ENCODE data around the gene EFNA4. TPM values are rescaled to one million over a fixed set of nuclear protein-coding genes. Genes with fewer than 3 reads are reported as not detected.

The EFNA4 gene
- total RNA-seq, 1 experiment from 2014 or later = 14.5 TPM

DNA sequence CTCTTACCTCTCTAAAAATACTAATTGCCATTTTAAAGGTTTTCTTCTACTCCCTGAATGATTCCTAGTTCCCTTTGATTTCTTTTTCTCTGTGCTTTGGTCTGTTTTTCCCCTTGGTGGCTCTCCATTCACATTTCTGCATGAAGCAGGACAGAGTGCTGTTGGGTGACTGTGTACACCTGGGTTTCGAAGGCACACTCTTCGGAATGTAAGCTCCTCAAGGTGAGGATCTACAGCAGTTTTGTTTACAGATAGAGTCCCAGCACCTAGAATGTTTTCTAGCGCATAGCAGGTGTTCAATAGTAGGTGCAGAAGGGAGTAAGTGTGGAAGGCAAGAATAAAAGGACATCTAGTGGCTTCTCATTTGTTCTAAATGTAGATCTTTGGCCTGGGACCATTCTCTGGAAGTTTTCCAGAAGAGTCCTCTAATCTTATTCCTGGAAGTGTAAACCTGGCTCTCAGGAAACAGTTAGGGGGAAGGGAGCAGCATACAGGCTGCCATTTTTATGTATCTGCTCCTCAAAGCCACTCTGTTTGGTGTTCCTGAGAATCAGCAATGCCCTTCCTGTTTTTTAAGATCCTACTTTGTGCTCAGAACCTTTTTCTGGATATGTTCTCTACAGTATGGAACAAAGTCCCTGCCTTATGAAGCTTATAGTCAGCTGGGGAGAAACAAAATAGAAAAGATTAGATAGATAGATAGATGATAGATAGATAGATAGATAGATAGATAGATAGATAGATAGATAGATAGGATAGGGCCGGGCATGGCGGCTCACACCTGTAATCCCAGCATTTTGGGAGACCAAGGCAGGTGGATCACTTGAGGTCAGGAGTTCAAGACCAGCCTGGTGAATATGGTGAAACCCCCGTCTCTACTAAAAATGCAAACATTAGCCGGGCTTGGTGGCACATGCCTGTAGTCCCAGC lies 41.3 kb downstream of the EFNA4 start:
- no peaks in the 10 kb centered on the region for H3K79me2 ChIP-seq (ENCODE audit: low read length)
- no peaks in the 10 kb centered on the region for H4K20me1 ChIP-seq (ENCODE audit: insufficient read depth, low read depth, low read length)
- H3K27ac ChIP-seq (ENCODE audit: low read length) = no peak overlapping the region
- no peak overlapping the region for H3K4me3 ChIP-seq (ENCODE audit: low read length)
- DNase-seq = no peak
- no peaks in the 10 kb centered on the region for H3K9me3 ChIP-seq (ENCODE audit: low read length)
- peaks cover 5% of the 10 kb centered on the region; the same call in 1 of the 2 replicates for H3K4me1 ChIP-seq (ENCODE audit: low read length)
- H3K36me3 ChIP-seq (ENCODE audit: insufficient read depth, low read length) = no peaks in the 10 kb centered on the region
- no peaks in the 10 kb centered on the region for H3K27me3 ChIP-seq (ENCODE audit: low read length)
- H3K4me2 ChIP-seq (ENCODE audit: low read depth, low read length, poor library complexity, severe bottlenecking) = no peak overlapping the region
- no peak overlapping the region for H2AFZ ChIP-seq (ENCODE audit: low read length)
- no peak overlapping the region for H3K9ac ChIP-seq (ENCODE audit: low read length)
- H3K9me2 ChIP-seq (replicated peaks; ENCODE audit: insufficient read depth, low read length) = no peaks in the 10 kb centered on the region

DNA sequence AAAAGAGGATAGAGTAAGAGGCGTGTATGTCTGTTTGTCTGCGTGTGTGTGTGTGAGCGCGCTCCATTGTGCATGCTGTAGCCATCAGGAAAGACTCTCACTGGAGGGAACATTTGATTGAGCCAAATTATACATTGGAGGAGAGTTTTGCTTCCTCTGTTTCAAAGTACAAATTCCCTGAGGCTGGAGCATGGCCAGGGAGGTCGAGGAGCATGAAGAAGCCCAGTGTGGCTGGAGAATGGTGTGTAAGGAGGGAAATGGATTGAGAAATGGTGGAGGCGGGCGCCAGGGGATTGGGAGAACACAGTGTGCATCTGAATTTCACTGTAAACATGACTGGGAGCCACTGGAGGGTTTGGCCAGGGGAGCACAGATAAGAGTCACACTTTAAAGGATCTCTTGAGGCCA lies 42.1 kb downstream of the EFNA4 start:
- Histone ChIP-seq H4K20me1 (ENCODE audit: insufficient read depth, low read depth, low read length) (no peaks in the 10 kb centered on the region), H2AFZ (ENCODE audit: low read length) (no peak overlapping the region), H3K9me3 (ENCODE audit: low read length) (no peaks in the 10 kb centered on the region), H3K79me2 (ENCODE audit: low read length) (no peaks in the 10 kb centered on the region), H3K36me3 (ENCODE audit: insufficient read depth, low read length) (no peaks in the 10 kb centered on the region), H3K4me2 (ENCODE audit: low read depth, low read length, poor library complexity, severe bottlenecking) (no peak overlapping the region), H3K4me1 (ENCODE audit: low read length) (peaks cover 5% of the 10 kb centered on the region; the same call in 1 of the 2 replicates), H3K27me3 (ENCODE audit: low read length) (no peaks in the 10 kb centered on the region), H3K9ac (ENCODE audit: low read length) (no peak overlapping the region), H3K4me3 (ENCODE audit: low read length) (no peak overlapping the region), H3K27ac (ENCODE audit: low read length) (no peak overlapping the region), H3K9me2 (replicated peaks; ENCODE audit: insufficient read depth, low read length) (no peaks in the 10 kb centered on the region)
- DNase-seq = no peak

- H4K20me1 ChIP-seq (ENCODE audit: insufficient read depth, low read depth, low read length) = no peaks in the 10 kb centered on the region
- H3K9me3 ChIP-seq (ENCODE audit: low read length) = no peaks in the 10 kb centered on the region
- no peaks in the 10 kb centered on the region for H3K79me2 ChIP-seq (ENCODE audit: low read length)
- no peak overlapping the region for H3K9ac ChIP-seq (ENCODE audit: low read length)
- no peaks in the 10 kb centered on the region for H3K9me2 ChIP-seq (replicated peaks; ENCODE audit: insufficient read depth, low read length)
- no peak overlapping the region for H3K4me2 ChIP-seq (ENCODE audit: low read depth, low read length, poor library complexity, severe bottlenecking)
- H3K36me3 ChIP-seq (ENCODE audit: insufficient read depth, low read length) = no peaks in the 10 kb centered on the region
- no peaks in the 10 kb centered on the region for H3K27me3 ChIP-seq (ENCODE audit: low read length)
- H3K27ac ChIP-seq (ENCODE audit: low read length) = no peak overlapping the region
- H2AFZ ChIP-seq (ENCODE audit: low read length) = no peak overlapping the region
- peaks cover 5% of the 10 kb centered on the region; the same call in 1 of the 2 replicates for H3K4me1 ChIP-seq (ENCODE audit: low read length)
- no peak overlapping the region for H3K4me3 ChIP-seq (ENCODE audit: low read length)
- no peak for DNase-seq
Measured at GRCh38 chr1:155106862-155107261, 43.3 kb downstream of the EFNA4 start.

- Histone ChIP-seq H3K9me3 (ENCODE audit: low read length) (no peaks in the 10 kb centered on the region), H3K27ac (ENCODE audit: low read length) (no peak overlapping the region), H3K4me3 (ENCODE audit: low read length) (no peak overlapping the region), H3K9ac (ENCODE audit: low read length) (no peak overlapping the region), H3K9me2 (replicated peaks; ENCODE audit: insufficient read depth, low read length) (no peaks in the 10 kb centered on the region), H3K4me2 (ENCODE audit: low read depth, low read length, poor library complexity, severe bottlenecking) (no peak overlapping the region), H3K79me2 (ENCODE audit: low read length) (no peaks in the 10 kb centered on the region), H4K20me1 (ENCODE audit: insufficient read depth, low read depth, low read length) (no peaks in the 10 kb centered on the region), H3K27me3 (ENCODE audit: low read length) (no peaks in the 10 kb centered on the region), H3K36me3 (ENCODE audit: insufficient read depth, low read length) (no peaks in the 10 kb centered on the region), H3K4me1 (ENCODE audit: low read length) (peaks cover 3% of the 10 kb centered on the region; the same call in 1 of the 2 replicates), H2AFZ (ENCODE audit: low read length) (no peak overlapping the region)
- DNase-seq = no peak
Measured at GRCh38 chr1:155107309-155108264, 44.0 kb downstream of the EFNA4 start.

GRCh38 chr1:155108296-155108695 lies 44.8 kb downstream of the EFNA4 start:
- DNase-seq = no peak
- Histone ChIP-seq H3K9ac (ENCODE audit: low read length) (no peak overlapping the region), H3K27ac (ENCODE audit: low read length) (no peak overlapping the region), H3K27me3 (ENCODE audit: low read length) (no peaks in the 10 kb centered on the region), H3K9me2 (replicated peaks; ENCODE audit: insufficient read depth, low read length) (no peaks in the 10 kb centered on the region), H3K4me2 (ENCODE audit: low read depth, low read length, poor library complexity, severe bottlenecking) (no peak overlapping the region), H2AFZ (ENCODE audit: low read length) (no peak overlapping the region), H3K9me3 (ENCODE audit: low read length) (no peaks in the 10 kb centered on the region), H3K36me3 (ENCODE audit: insufficient read depth, low read length) (no peaks in the 10 kb centered on the region), H3K4me3 (ENCODE audit: low read length) (no peak overlapping the region), H4K20me1 (ENCODE audit: insufficient read depth, low read depth, low read length) (no peaks in the 10 kb centered on the region), H3K4me1 (ENCODE audit: low read length) (peaks cover 3% of the 10 kb centered on the region; the same call in 1 of the 2 replicates), H3K79me2 (ENCODE audit: low read length) (no peaks in the 10 kb centered on the region)

DNA sequence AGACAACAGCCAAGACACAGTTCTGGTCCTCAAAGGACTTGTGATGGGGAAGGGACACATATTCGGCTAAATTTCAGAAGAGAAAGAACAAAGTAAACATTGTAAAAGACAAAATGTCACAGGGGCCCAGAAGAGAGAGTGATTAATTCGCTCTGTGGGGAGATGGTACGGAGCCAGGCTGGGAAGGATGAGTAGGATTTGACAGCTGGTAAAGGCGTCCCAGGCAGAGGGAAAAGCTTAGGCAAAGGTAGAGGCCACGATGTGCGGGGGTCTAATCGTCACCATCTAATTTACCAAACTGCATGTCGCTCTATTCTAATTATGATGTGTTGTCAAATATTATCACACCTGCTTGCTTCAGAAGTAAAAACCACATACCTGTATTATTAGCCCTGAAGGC lies 46.8 kb downstream of the EFNA4 start:
- H3K9ac ChIP-seq (ENCODE audit: low read length) = no peak overlapping the region
- no peak overlapping the region for H3K27ac ChIP-seq (ENCODE audit: low read length)
- H3K4me3 ChIP-seq (ENCODE audit: low read length) = no peak overlapping the region
- H3K27me3 ChIP-seq (ENCODE audit: low read length) = no peaks in the 10 kb centered on the region
- peaks cover 3% of the 10 kb centered on the region; the same call in 1 of the 2 replicates for H3K4me1 ChIP-seq (ENCODE audit: low read length)
- no peaks in the 10 kb centered on the region for H4K20me1 ChIP-seq (ENCODE audit: insufficient read depth, low read depth, low read length)
- H3K36me3 ChIP-seq (ENCODE audit: insufficient read depth, low read length) = no peaks in the 10 kb centered on the region
- H2AFZ ChIP-seq (ENCODE audit: low read length) = no peak overlapping the region
- no peaks in the 10 kb centered on the region for H3K9me3 ChIP-seq (ENCODE audit: low read length)
- no peaks in the 10 kb centered on the region for H3K79me2 ChIP-seq (ENCODE audit: low read length)
- H3K4me2 ChIP-seq (ENCODE audit: low read depth, low read length, poor library complexity, severe bottlenecking) = no peak overlapping the region
- DNase-seq = no peak
- no peaks in the 10 kb centered on the region for H3K9me2 ChIP-seq (replicated peaks; ENCODE audit: insufficient read depth, low read length)

DNA sequence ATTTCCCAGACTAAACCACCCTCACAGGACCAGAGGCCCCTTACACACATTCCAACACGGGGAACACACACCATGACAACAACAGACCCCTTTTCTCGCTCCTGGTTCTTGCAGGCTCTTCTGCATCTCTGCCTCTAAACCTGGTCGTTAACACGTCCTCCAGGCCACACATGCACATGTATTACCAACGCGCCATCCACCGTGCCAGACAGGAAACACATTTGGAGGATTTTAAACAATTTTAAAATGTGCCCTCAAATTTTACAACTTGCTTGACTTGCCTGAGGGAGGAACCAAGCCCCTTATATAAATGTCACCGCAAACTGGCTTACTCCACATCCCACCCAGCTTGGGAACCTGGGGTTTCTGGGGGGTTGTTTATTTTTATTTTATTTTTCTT lies 47.3 kb downstream of the EFNA4 start:
- no peaks in the 10 kb centered on the region for H3K79me2 ChIP-seq (ENCODE audit: low read length)
- H3K4me1 ChIP-seq (ENCODE audit: low read length) = peaks cover 3% of the 10 kb centered on the region; the same call in 1 of the 2 replicates
- no peak overlapping the region for H3K4me2 ChIP-seq (ENCODE audit: low read depth, low read length, poor library complexity, severe bottlenecking)
- no peak overlapping the region for H2AFZ ChIP-seq (ENCODE audit: low read length)
- H3K27me3 ChIP-seq (ENCODE audit: low read length) = no peaks in the 10 kb centered on the region
- H3K9ac ChIP-seq (ENCODE audit: low read length) = no peak overlapping the region
- H4K20me1 ChIP-seq (ENCODE audit: insufficient read depth, low read depth, low read length) = no peaks in the 10 kb centered on the region
- no peaks in the 10 kb centered on the region for H3K9me3 ChIP-seq (ENCODE audit: low read length)
- no peaks in the 10 kb centered on the region for H3K36me3 ChIP-seq (ENCODE audit: insufficient read depth, low read length)
- H3K27ac ChIP-seq (ENCODE audit: low read length) = no peak overlapping the region
- DNase-seq = no peak
- no peak overlapping the region for H3K4me3 ChIP-seq (ENCODE audit: low read length)
- H3K9me2 ChIP-seq (replicated peaks; ENCODE audit: insufficient read depth, low read length) = no peaks in the 10 kb centered on the region

- no peaks in the 10 kb centered on the region for H3K4me1 ChIP-seq (ENCODE audit: low read length)
- no peaks in the 10 kb centered on the region for H3K9me2 ChIP-seq (replicated peaks; ENCODE audit: insufficient read depth, low read length)
- H3K79me2 ChIP-seq (ENCODE audit: low read length) = no peaks in the 10 kb centered on the region
- no peak overlapping the region for H3K27ac ChIP-seq (ENCODE audit: low read length)
- no peak for DNase-seq
- H3K9me3 ChIP-seq (ENCODE audit: low read length) = no peaks in the 10 kb centered on the region
- no peaks in the 10 kb centered on the region for H3K27me3 ChIP-seq (ENCODE audit: low read length)
- H3K4me3 ChIP-seq (ENCODE audit: low read length) = no peak overlapping the region
- no peak overlapping the region for H2AFZ ChIP-seq (ENCODE audit: low read length)
- no peak overlapping the region for H3K9ac ChIP-seq (ENCODE audit: low read length)
- no peaks in the 10 kb centered on the region for H3K36me3 ChIP-seq (ENCODE audit: insufficient read depth, low read length)
- no peak overlapping the region for H3K4me2 ChIP-seq (ENCODE audit: low read depth, low read length, poor library complexity, severe bottlenecking)
- no peaks in the 10 kb centered on the region for H4K20me1 ChIP-seq (ENCODE audit: insufficient read depth, low read depth, low read length)
Measured at GRCh38 chr1:155113450-155113980, 50.0 kb downstream of the EFNA4 start.

Data from Karpas-422 (cell line).